RWPE2 (cell line): ENCODE results near the gene ANO2.

Experiments
- ATAC-seq: fragments of 200-7000 bp; cut with Tn5 transposase; 3 replicates; pipeline ENCODE4 v1.9.1; 2021; ENCODE audit warnings: low read depth
- DNase-seq: peaks from one replicate; pipeline ENCODE4 v3.0.0-alpha.2; 2020; ENCODE audit warnings: low spot score
- H3K27ac ChIP-seq: fragments of 450-650 bp; 2 replicates; pipeline ENCODE4 v1.5.1; 2017; ENCODE audit warnings: mild to moderate bottlenecking; ENCODE audit not compliant: poor library complexity, severe bottlenecking
- H3K27me3 ChIP-seq: fragments of 250-450 bp; sonication (Bioruptor Pico); 2 replicates; pipeline ENCODE4 v1.5.1; 2021; ENCODE audit warnings: mild to moderate bottlenecking, moderate library complexity; ENCODE audit not compliant: insufficient read depth, poor library complexity, severe bottlenecking
- H3K36me3 ChIP-seq: fragments of 250-450 bp; sonication (Bioruptor Pico); 2 replicates; pipeline ENCODE4 v1.5.1; 2020; ENCODE audit warnings: low read depth, mild to moderate bottlenecking, moderate library complexity
- H3K4me1 ChIP-seq: fragments of 250-450 bp; sonication (Bioruptor Pico); 2 replicates; pipeline ENCODE4 v1.5.1; 2021; ENCODE audit warnings: mild to moderate bottlenecking, moderate library complexity; ENCODE audit not compliant: insufficient read depth, poor library complexity, severe bottlenecking
- H3K4me3 ChIP-seq: fragments of 250-450 bp; sonication (Bioruptor Pico); 2 replicates; pipeline ENCODE4 v1.5.1; 2021; ENCODE audit warnings: mild to moderate bottlenecking, moderate library complexity; ENCODE audit not compliant: severe bottlenecking
- H3K9me3 ChIP-seq: fragments of 250-450 bp; sonication (Bioruptor Pico); 2 replicates; pipeline ENCODE4 v1.5.1; 2021; ENCODE audit warnings: mild to moderate bottlenecking, moderate library complexity; ENCODE audit not compliant: severe bottlenecking
- CTCF ChIP-seq: fragments of 450-650 bp; IDR thresholded peaks from one replicate; pipeline ENCODE4 v1.5.1; 2017; ENCODE audit warnings: mild to moderate bottlenecking, moderate library complexity; ENCODE audit not compliant: poor library complexity, severe bottlenecking

ANO2 gene

GRCh38 chr12:5589054-5589453 lies 356.0 kb downstream of the ANO2 start:
- ATAC-seq (no peak), DNase-seq (no peak)
- H3K4me3 ChIP-seq = no peak overlapping the region
- no peaks in the 10 kb centered on the region for H3K4me1 ChIP-seq
- H3K9me3 ChIP-seq = peaks cover 4% of the 10 kb centered on the region
- TF ChIP-seq CTCF = no peak
- H3K36me3 ChIP-seq = no peaks in the 10 kb centered on the region
- no peaks in the 10 kb centered on the region for H3K27me3 ChIP-seq
- H3K27ac ChIP-seq = no peak overlapping the region

- H3K9me3 ChIP-seq = peaks cover 4% of the 10 kb centered on the region
- H3K4me1 ChIP-seq = no peaks in the 10 kb centered on the region
- DNase-seq (no peak), ATAC-seq (no peak)
- H3K27me3 ChIP-seq = no peaks in the 10 kb centered on the region
- no peak overlapping the region for H3K4me3 ChIP-seq
- TF ChIP-seq CTCF = no peak
- no peak overlapping the region for H3K27ac ChIP-seq
- H3K36me3 ChIP-seq = no peaks in the 10 kb centered on the region
Observed at GRCh38 chr12:5588591-5588990, 356.5 kb downstream of the ANO2 start.

- no peak overlapping the region for H3K27ac ChIP-seq
- TF ChIP-seq CTCF = no peak
- DNase-seq = no peak
- H3K9me3 ChIP-seq = peaks cover 4% of the 10 kb centered on the region
- H3K4me1 ChIP-seq = no peaks in the 10 kb centered on the region
- H3K27me3 ChIP-seq = no peaks in the 10 kb centered on the region
- no peaks in the 10 kb centered on the region for H3K36me3 ChIP-seq
- ATAC-seq = no peak
- H3K4me3 ChIP-seq = no peak overlapping the region
Observed at GRCh38 chr12:5588176-5588575, 356.9 kb downstream of the ANO2 start.

- H3K27ac ChIP-seq = no peak overlapping the region
- H3K4me1 ChIP-seq = no peaks in the 10 kb centered on the region
- peaks cover 4% of the 10 kb centered on the region for H3K9me3 ChIP-seq
- TF ChIP-seq CTCF = no peak
- H3K36me3 ChIP-seq = no peaks in the 10 kb centered on the region
- no peak overlapping the region for H3K4me3 ChIP-seq
- no peak for DNase-seq
- ATAC-seq = no peak
- no peaks in the 10 kb centered on the region for H3K27me3 ChIP-seq
Observed at GRCh38 chr12:5587711-5588121, 357.3 kb downstream of the ANO2 start.

GRCh38 chr12:5586201-5586600 lies 358.9 kb downstream of the ANO2 start:
- no peak overlapping the region for H3K27ac ChIP-seq
- H3K9me3 ChIP-seq = peaks cover 2% of the 10 kb centered on the region
- no peak for DNase-seq
- 0 out of 3 replicates have a peak, but pooled peaks have one; percentile 29 for ATAC-seq
- H3K27me3 ChIP-seq = peaks cover 4% of the 10 kb centered on the region
- H3K4me1 ChIP-seq = no peaks in the 10 kb centered on the region
- no peaks in the 10 kb centered on the region for H3K36me3 ChIP-seq
- H3K4me3 ChIP-seq = no peak overlapping the region
- no peak for TF ChIP-seq CTCF
